ENCODE data around the gene TP73. TPM values are rescaled to one million over a fixed set of nuclear protein-coding genes. Genes with fewer than 3 reads are reported as not detected.

TP73 gene
- total and polyA plus RNA-seq, 8 donors, result 1.6 to 2.7 (median 2.0) TPM

GRCh38 chr1:3777078-3777547 lies 124.8 kb downstream of the TP73 start:
- intact Hi-C loops (cut with DNase I), result no loop called here
- DNase-seq (peak in 1 of 4 donors; percentile 60), ATAC-seq (no peak)
- Histone ChIP-seq H3K27me3 (peaks cover 0 to 16% of the 10 kb centered on the region in 2 donors), H3K4me1 (peaks cover 0 to 25% of the 10 kb centered on the region in 2 donors), H3K27ac (no peak overlapping the region), H3K9me3 (no peaks in the 10 kb centered on the region), H3K36me3 (peaks cover 0 to 44% of the 10 kb centered on the region in 2 donors), H3K4me3 (no peak overlapping the region)
- no peak for TF ChIP-seq CTCF (IDR thresholded peaks at IDR 0.05)

GRCh38 chr1:3777647-3778589 lies 125.6 kb downstream of the TP73 start:
- H3K36me3 ChIP-seq, result peaks cover 0 to 52% of the 10 kb centered on the region in 2 donors
- ATAC-seq (no peak), DNase-seq (peak in 1 of 4 donors; percentile 76)
- H3K27me3 ChIP-seq, result peaks cover 0 to 8% of the 10 kb centered on the region in 2 donors
- no peak for TF ChIP-seq CTCF (IDR thresholded peaks at IDR 0.05)
- H3K4me3 ChIP-seq, result no peak overlapping the region
- intact Hi-C loops (cut with DNase I), result no loop called here
- H3K4me1 ChIP-seq, result peaks cover 0 to 21% of the 10 kb centered on the region in 2 donors
- H3K27ac ChIP-seq, result no peak overlapping the region
- H3K9me3 ChIP-seq, result no peaks in the 10 kb centered on the region

- peaks cover 0 to 60% of the 10 kb centered on the region in 2 donors for H3K36me3 ChIP-seq
- no peak overlapping the region for H3K4me3 ChIP-seq
- H3K4me1 ChIP-seq, result peaks cover 0 to 20% of the 10 kb centered on the region in 2 donors
- no peak for ATAC-seq
- DNase-seq, result peak in 1 of 4 donors; percentile 60
- TF ChIP-seq CTCF (IDR thresholded peaks at IDR 0.05), result no peak
- H3K27me3 ChIP-seq, result no peaks in the 10 kb centered on the region
- no peak overlapping the region for H3K27ac ChIP-seq
- intact Hi-C loops (cut with DNase I), result no loop called here
- no peaks in the 10 kb centered on the region for H3K9me3 ChIP-seq
Measured at GRCh38 chr1:3778590-3779264, 126.4 kb downstream of the TP73 start.

- Histone ChIP-seq H3K4me1 (peaks cover 0 to 20% of the 10 kb centered on the region in 2 donors), H3K27ac (no peak overlapping the region), H3K4me3 (no peak overlapping the region), H3K27me3 (no peaks in the 10 kb centered on the region), H3K9me3 (no peaks in the 10 kb centered on the region), H3K36me3 (peaks cover 0 to 66% of the 10 kb centered on the region in 2 donors)
- DNase-seq, result peak in 1 of 4 donors; percentile 54
- no peak for ATAC-seq
- intact Hi-C loops (cut with DNase I), result no loop called here
- TF ChIP-seq CTCF (IDR thresholded peaks at IDR 0.05), result no peak
Measured at GRCh38 chr1:3779265-3779911, 127.1 kb downstream of the TP73 start.
